Measurements from ENCODE around the gene TENM4. TPM values are rescaled to one million over a fixed set of nuclear protein-coding genes. Genes with fewer than 3 reads are reported as not detected.

Gene TENM4
- total RNA-seq, 1 donor from 2014 or later = 50.7 TPM

DNA sequence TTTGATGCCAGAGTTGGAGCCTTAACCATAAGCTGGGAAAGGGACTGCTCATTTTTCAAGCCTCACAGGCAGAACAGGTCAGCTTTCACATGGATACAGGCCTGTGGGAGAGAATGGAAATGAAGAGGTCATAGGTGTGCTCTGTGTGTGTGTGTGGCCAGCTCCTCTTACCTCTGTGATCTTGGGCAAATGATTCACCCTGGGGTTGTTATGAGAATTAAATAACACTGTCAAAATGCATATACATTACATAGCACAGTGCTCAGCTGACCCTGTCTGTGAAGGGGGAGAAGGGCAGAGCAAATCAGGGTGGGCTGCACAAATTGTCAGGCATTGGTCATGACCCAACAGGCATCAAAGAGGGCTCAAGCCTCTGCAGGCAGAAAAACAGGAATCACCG, 372.5 kb downstream of the TENM4 start:
- H3K27me3 Mint-ChIP-seq (ENCODE audit: unreplicated experiment) = peaks cover 4% of the 10 kb centered on the region
- no peaks in the 10 kb centered on the region for H3K36me3 Mint-ChIP-seq (ENCODE audit: unreplicated experiment)
- peaks cover 1% of the 10 kb centered on the region for H3K9me3 Mint-ChIP-seq (ENCODE audit: unreplicated experiment)
- DNase-seq = no peak
- TF ChIP-seq, protein P1, sequence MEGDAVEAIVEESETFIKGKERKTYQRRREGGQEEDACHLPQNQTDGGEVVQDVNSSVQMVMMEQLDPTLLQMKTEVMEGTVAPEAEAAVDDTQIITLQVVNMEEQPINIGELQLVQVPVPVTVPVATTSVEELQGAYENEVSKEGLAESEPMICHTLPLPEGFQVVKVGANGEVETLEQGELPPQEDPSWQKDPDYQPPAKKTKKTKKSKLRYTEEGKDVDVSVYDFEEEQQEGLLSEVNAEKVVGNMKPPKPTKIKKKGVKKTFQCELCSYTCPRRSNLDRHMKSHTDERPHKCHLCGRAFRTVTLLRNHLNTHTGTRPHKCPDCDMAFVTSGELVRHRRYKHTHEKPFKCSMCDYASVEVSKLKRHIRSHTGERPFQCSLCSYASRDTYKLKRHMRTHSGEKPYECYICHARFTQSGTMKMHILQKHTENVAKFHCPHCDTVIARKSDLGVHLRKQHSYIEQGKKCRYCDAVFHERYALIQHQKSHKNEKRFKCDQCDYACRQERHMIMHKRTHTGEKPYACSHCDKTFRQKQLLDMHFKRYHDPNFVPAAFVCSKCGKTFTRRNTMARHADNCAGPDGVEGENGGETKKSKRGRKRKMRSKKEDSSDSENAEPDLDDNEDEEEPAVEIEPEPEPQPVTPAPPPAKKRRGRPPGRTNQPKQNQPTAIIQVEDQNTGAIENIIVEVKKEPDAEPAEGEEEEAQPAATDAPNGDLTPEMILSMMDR (IDR thresholded peaks at IDR 0.05; ENCODE audit: partially characterized antibody, unreplicated experiment) = no peak
- H3K27ac Mint-ChIP-seq (ENCODE audit: unreplicated experiment) = no peak overlapping the region
- peaks cover 17% of the 10 kb centered on the region for H3K4me1 Mint-ChIP-seq (ENCODE audit: low read depth, unreplicated experiment)
- H3K4me3 Mint-ChIP-seq (ENCODE audit: unreplicated experiment) = no peak overlapping the region

- DNase-seq = no peak
- H3K4me1 Mint-ChIP-seq (ENCODE audit: low read depth, unreplicated experiment) = peaks cover 18% of the 10 kb centered on the region
- H3K27ac Mint-ChIP-seq (ENCODE audit: unreplicated experiment) = peak overlapping the region; percentile 68
- TF ChIP-seq, protein P1 (IDR thresholded peaks at IDR 0.05; ENCODE audit: partially characterized antibody, unreplicated experiment) = no peak
- H3K9me3 Mint-ChIP-seq (ENCODE audit: unreplicated experiment) = peaks cover 1% of the 10 kb centered on the region
- peaks cover 4% of the 10 kb centered on the region for H3K27me3 Mint-ChIP-seq (ENCODE audit: unreplicated experiment)
- no peaks in the 10 kb centered on the region for H3K36me3 Mint-ChIP-seq (ENCODE audit: unreplicated experiment)
- peak overlapping the region; percentile 51 for H3K4me3 Mint-ChIP-seq (ENCODE audit: unreplicated experiment)
Observed at GRCh38 chr11:79067352-79067679, 373.5 kb downstream of the TENM4 start.

DNA sequence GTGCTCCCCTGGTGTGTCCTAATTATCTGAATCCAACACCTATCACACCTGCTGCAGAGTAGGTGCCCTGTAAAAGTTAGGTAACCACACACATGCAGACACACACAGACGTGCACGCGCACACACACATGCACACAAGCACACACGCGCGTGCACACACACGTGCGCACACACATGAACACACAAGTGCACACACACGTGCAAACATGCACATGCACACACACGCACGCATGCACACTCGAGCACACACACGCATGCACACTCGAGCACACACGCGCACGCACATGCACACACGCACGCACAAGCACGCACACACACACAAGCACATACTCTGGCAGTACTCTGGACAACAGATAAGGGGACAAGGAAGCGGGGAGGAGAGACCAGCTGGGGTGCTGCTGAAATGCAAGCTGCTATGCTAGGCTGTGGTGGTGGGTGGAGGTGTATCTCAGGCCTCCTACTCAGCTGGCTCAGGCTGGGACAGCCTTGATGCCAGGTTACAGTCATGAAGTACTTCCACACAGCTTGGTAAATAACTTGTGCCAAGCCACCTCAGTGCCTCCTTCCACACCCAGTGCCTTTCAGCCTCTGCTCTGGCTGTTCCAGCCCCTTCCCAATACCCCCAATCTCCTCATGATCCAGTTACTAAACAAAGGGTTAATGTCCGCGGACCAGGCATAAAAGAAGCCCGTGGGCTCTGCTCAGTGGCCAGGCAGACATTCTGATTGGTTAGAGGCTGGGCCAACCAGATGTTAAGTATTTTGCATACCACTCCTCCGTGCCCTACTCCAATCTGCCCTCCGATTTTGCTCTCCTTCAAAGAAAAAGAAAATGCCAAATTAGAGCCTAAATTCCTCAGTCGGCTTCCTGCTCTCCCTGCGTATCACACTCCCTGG, 374.1 kb downstream of the TENM4 start:
- peak overlapping the region; percentile 68 for H3K27ac Mint-ChIP-seq (ENCODE audit: unreplicated experiment)
- peak overlapping the region; percentile 69 for H3K4me3 Mint-ChIP-seq (ENCODE audit: unreplicated experiment)
- DNase-seq = no peak
- H3K4me1 Mint-ChIP-seq (ENCODE audit: low read depth, unreplicated experiment) = peaks cover 15% of the 10 kb centered on the region
- H3K27me3 Mint-ChIP-seq (ENCODE audit: unreplicated experiment) = peaks cover 4% of the 10 kb centered on the region
- peaks cover 1% of the 10 kb centered on the region for H3K9me3 Mint-ChIP-seq (ENCODE audit: unreplicated experiment)
- TF ChIP-seq, protein P1 (IDR thresholded peaks at IDR 0.05; ENCODE audit: partially characterized antibody, unreplicated experiment) = no peak
- H3K36me3 Mint-ChIP-seq (ENCODE audit: unreplicated experiment) = no peaks in the 10 kb centered on the region

GRCh38 chr11:79062814-79063762, 377.7 kb downstream of the TENM4 start:
- no peaks in the 10 kb centered on the region for H3K36me3 Mint-ChIP-seq (ENCODE audit: unreplicated experiment)
- peaks cover 4% of the 10 kb centered on the region for H3K27me3 Mint-ChIP-seq (ENCODE audit: unreplicated experiment)
- TF ChIP-seq, protein P1 (IDR thresholded peaks at IDR 0.05; ENCODE audit: partially characterized antibody, unreplicated experiment) = peak; percentile 67
- peak; percentile 69 for DNase-seq
- H3K9me3 Mint-ChIP-seq (ENCODE audit: unreplicated experiment) = peaks cover 1% of the 10 kb centered on the region
- peaks cover 34% of the 10 kb centered on the region for H3K4me1 Mint-ChIP-seq (ENCODE audit: low read depth, unreplicated experiment)
- no peak overlapping the region for H3K4me3 Mint-ChIP-seq (ENCODE audit: unreplicated experiment)
- H3K27ac Mint-ChIP-seq (ENCODE audit: unreplicated experiment) = no peak overlapping the region
